NCI-H1436 treated with DMSO at 0.1 percent for 48 hours (cell line): ENCODE measurements around the gene FLVCR2.
"Not testable (repeated sequence)": the region's sequence is repeated elsewhere in the genome, so short reads cannot be mapped to it uniquely, and the experiment has no call there.

Experiments
- DNase-seq: peaks from one replicate; lab custom pipeline; 2025; lab: John Stamatoyannopoulos, UW

FLVCR2 gene

GRCh38 chr14:75662966-75663365 is 84.5 kb downstream of the FLVCR2 start:
- DNase-seq: no peak

GRCh38 chr14:75667099-75667765 is 88.8 kb downstream of the FLVCR2 start:
- DNase-seq: no peak

GRCh38 chr14:75672605-75673192 is 94.3 kb downstream of the FLVCR2 start:
- no peak for DNase-seq

- DNase-seq: no peak
Measured at GRCh38 chr14:75673345-75674035, 95.1 kb downstream of the FLVCR2 start.

- DNase-seq: no peak
Measured at GRCh38 chr14:75675265-75675960, 97.0 kb downstream of the FLVCR2 start.

GRCh38 chr14:75685910-75686309 is 107.5 kb downstream of the FLVCR2 start:
- no peak for DNase-seq

GRCh38 chr14:75689012-75689411 is 110.6 kb downstream of the FLVCR2 start:
- DNase-seq: no peak

- no peak for DNase-seq
Measured at GRCh38 chr14:75690010-75690409, 111.6 kb downstream of the FLVCR2 start.

GRCh38 chr14:75695025-75695424 is 116.6 kb downstream of the FLVCR2 start:
- not testable (repeated sequence) for DNase-seq

- no peak for DNase-seq
Measured at GRCh38 chr14:75697386-75697785, 119.0 kb downstream of the FLVCR2 start.
